Suprapubic skin (tissue), 4 donors: ENCODE results near the gene OXER1. TPM values are rescaled to one million over a fixed set of nuclear protein-coding genes. Genes with fewer than 3 reads are reported as not detected.

Experiments used
- DNase-seq, 2 donors: peaks; one replicate each; pipeline ENCODE4 v3.0.0-alpha.2; 2019; ENCODE audit warnings: low spot score in 2 of 2
- H3K27ac ChIP-seq: fragments of 200-600 bp; sonication (generic); one replicate; pipeline ENCODE4 v1.5.1; 2019
- H3K27me3 ChIP-seq: fragments of 200-600 bp; sonication (generic); one replicate; pipeline ENCODE4 v1.5.1; 2019
- H3K36me3 ChIP-seq: fragments of 200-600 bp; sonication (generic); one replicate; pipeline ENCODE4 v1.5.1; 2019
- H3K4me1 ChIP-seq: fragments of 200-600 bp; sonication (generic); one replicate; pipeline ENCODE4 v1.5.1; 2019
- H3K4me3 ChIP-seq: fragments of 200-600 bp; sonication (generic); one replicate; pipeline ENCODE4 v1.5.1; 2019; ENCODE audit warnings: mild to moderate bottlenecking
- H3K9me3 ChIP-seq: fragments of 200-600 bp; sonication (generic); one replicate; pipeline ENCODE4 v1.5.1; 2019
- EP300 ChIP-seq: sonication (generic); formaldehyde crosslinking; IDR thresholded peaks from one replicate; pipeline ENCODE4 v1.6.1; 2017; ENCODE audit warnings: antibody characterized with exemption
- POLR2A ChIP-seq, 2 donors: fragments of 450-650 bp; IDR thresholded peaks; one replicate each; pipeline ENCODE4 v1.6.1; 2017; ENCODE audit warnings: antibody characterized with exemption in 2 of 2, mild to moderate bottlenecking in 2 of 2, moderate library complexity in 2 of 2
- POLR2AphosphoS5 ChIP-seq, 3 donors: sonication (generic); formaldehyde crosslinking; IDR thresholded peaks; one replicate each; pipeline ENCODE4 v1.6.1; 2017; ENCODE audit warnings: antibody characterized with exemption in 3 of 3
- WGBS: methylation state at CpG from one replicate; pipeline ENCODE4 v1.1.5; 2018; 5-methylcytosine and 5-hydroxymethylcytosine counted together
- total RNA-seq, 4 donors: library from RNA; depleted of rRNA; stranded (reverse); fragments of >200 nt; gene quantifications; one replicate each; pipeline ENCODE4 v1.1.0, GENCODE V29; 2016
- TF ChIP-seq, protein P1 (sequence below), 2 donors: fragments of 200-600 bp in 1 of 2; fragments of 450-650 bp in 1 of 2; sonication (generic) in 1 of 2; IDR thresholded peaks; one replicate each; pipeline ENCODE4 v1.5.1; 2016 to 2019; ENCODE audit warnings: antibody characterized with exemption in 2 of 2, mild to moderate bottlenecking in 1 of 2, moderate library complexity in 1 of 2

The OXER1 gene
- total RNA-seq, 4 donors from 2014 or later = 0.76 to 3.9 (median 2.1) TPM

DNA sequence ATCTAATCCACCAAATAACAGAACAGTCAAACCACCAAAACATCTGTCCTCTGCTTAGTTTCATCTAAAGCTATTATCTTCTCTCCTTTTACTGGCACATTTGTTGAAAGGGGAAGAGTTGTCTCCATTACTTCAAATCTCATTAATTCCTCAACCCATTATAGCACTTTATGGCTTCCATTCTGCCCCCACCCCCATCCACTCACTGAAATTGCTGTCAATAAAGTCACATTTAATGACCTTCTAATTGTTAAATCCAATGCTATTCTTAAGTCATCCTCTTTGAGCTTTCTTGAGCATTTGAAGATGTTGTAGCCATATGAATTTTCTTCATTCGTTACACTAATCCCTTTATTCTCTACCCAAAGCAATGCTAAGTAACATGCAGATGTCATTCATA, 5.2 kb downstream of the OXER1 start:
- DNase-seq = no peak
- H3K36me3 ChIP-seq = peaks cover 2% of the 10 kb centered on the region
- no peaks in the 10 kb centered on the region for H3K9me3 ChIP-seq
- TF ChIP-seq POLR2AphosphoS5 (IDR thresholded peaks at IDR 0.05) (no peak), POLR2A (IDR thresholded peaks at IDR 0.05) (no peak), EP300 (no peak)
- TF ChIP-seq, protein P1, sequence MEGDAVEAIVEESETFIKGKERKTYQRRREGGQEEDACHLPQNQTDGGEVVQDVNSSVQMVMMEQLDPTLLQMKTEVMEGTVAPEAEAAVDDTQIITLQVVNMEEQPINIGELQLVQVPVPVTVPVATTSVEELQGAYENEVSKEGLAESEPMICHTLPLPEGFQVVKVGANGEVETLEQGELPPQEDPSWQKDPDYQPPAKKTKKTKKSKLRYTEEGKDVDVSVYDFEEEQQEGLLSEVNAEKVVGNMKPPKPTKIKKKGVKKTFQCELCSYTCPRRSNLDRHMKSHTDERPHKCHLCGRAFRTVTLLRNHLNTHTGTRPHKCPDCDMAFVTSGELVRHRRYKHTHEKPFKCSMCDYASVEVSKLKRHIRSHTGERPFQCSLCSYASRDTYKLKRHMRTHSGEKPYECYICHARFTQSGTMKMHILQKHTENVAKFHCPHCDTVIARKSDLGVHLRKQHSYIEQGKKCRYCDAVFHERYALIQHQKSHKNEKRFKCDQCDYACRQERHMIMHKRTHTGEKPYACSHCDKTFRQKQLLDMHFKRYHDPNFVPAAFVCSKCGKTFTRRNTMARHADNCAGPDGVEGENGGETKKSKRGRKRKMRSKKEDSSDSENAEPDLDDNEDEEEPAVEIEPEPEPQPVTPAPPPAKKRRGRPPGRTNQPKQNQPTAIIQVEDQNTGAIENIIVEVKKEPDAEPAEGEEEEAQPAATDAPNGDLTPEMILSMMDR (IDR thresholded peaks at IDR 0.05) = no peak
- H3K4me1 ChIP-seq = peaks cover 22% of the 10 kb centered on the region
- WGBS = 94% methylated on average over 1 of the region's 1 CpG
- no peak overlapping the region for H3K27ac ChIP-seq
- H3K4me3 ChIP-seq = no peak overlapping the region
- no peaks in the 10 kb centered on the region for H3K27me3 ChIP-seq

- no peaks in the 10 kb centered on the region for H3K9me3 ChIP-seq
- peaks cover 27% of the 10 kb centered on the region for H3K4me1 ChIP-seq
- TF ChIP-seq POLR2AphosphoS5 (IDR thresholded peaks at IDR 0.05) = no peak
- TF ChIP-seq POLR2A (IDR thresholded peaks at IDR 0.05) = no peak
- no peak for TF ChIP-seq EP300
- TF ChIP-seq, protein P1 (IDR thresholded peaks at IDR 0.05) = no peak
- WGBS = 91% methylated on average over 4 of the region's 4 CpGs
- H3K27me3 ChIP-seq = no peaks in the 10 kb centered on the region
- peaks cover under 1% of the 10 kb centered on the region for H3K36me3 ChIP-seq
- H3K27ac ChIP-seq = no peak overlapping the region
- no peak for DNase-seq
- H3K4me3 ChIP-seq = no peak overlapping the region
These were observed 5.8 kb downstream of the OXER1 start for GRCh38 chr2:42757981-42758740.

- Histone ChIP-seq H3K36me3 (no peaks in the 10 kb centered on the region), H3K9me3 (no peaks in the 10 kb centered on the region), H3K4me1 (peaks cover 34% of the 10 kb centered on the region), H3K27me3 (no peaks in the 10 kb centered on the region), H3K4me3 (no peak overlapping the region), H3K27ac (no peak overlapping the region)
- 90% methylated on average over 6 of the region's 6 CpGs for WGBS
- no peak for TF ChIP-seq POLR2A (IDR thresholded peaks at IDR 0.05)
- no peak for DNase-seq
These were observed 6.9 kb downstream of the OXER1 start for GRCh38 chr2:42756966-42757513.

DNA sequence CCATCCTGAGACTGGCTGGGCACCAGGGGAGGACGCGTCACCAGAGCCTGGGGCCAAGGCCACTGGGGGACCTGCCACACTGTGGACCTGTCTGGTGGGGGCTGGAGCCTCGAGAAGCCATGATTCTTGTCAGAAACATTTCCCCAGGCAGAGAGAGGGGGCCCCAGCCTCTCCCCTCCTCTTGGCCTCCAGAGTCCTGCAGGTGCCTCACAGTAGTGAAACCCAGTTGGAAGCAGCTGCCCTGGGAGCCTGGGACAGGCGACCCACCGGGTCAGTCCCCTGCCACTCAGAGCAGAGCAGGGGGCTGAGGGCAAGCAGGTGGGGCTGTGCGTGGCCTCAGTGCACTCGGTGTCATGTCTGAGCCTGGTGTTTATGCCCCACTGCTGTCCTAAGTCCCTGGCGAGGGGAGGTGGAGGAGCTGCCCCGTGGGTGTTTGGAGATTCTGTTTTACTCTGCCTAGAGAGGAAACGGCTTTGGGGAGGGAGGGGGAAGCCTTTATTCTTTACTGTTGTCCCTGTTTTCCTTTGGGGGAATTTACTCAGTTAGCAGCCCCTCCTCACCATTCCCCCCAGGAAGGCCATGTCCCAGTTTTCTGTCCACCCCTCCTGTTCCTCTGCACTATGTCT, 7.7 kb downstream of the OXER1 start:
- WGBS = 86% methylated on average over 4 of the region's 10 CpGs
- H3K4me3 ChIP-seq = no peak overlapping the region
- peaks cover 34% of the 10 kb centered on the region for H3K4me1 ChIP-seq
- H3K27ac ChIP-seq = no peak overlapping the region
- no peak for DNase-seq
- no peak for TF ChIP-seq POLR2A (IDR thresholded peaks at IDR 0.05)
- TF ChIP-seq EP300 = no peak
- TF ChIP-seq POLR2AphosphoS5 (IDR thresholded peaks at IDR 0.05) = no peak
- TF ChIP-seq, protein P1 (IDR thresholded peaks at IDR 0.05) = no peak
- H3K9me3 ChIP-seq = no peaks in the 10 kb centered on the region
- peaks cover 2% of the 10 kb centered on the region for H3K36me3 ChIP-seq
- H3K27me3 ChIP-seq = no peaks in the 10 kb centered on the region

DNA sequence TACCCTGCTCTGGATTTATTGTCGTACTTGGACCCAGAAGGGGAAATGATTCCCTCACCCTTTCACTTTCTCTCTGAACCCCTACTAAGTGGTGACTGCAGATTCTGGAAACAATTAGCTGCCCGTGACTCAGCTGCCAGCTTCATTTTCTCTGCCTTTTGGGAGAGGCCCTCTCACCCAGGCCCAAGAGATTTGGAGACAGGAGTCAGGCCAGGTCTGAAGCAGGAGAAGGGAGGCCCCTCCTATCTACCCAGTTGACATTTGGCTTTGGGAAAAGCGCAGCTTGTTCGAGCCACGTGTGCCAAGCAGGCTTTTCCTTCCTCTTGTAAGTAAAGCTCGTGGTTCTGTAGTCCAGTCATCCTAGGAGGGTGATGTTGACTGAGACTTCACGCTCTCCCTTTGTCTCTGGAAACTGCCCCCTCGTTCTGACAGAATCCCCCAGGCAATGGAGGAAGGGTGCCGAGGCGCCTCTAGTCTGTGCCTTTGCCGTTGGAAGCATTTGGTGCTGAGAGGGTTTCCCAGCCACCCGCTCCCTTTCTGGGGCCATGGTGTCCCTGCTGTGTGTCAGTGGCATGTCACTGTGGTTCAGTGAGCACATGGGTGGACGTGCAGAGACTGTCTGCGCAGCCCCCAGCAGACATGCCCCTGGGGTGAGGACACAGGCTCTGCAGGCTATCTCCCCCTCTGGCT, 8.6 kb downstream of the OXER1 start:
- peaks cover 2% of the 10 kb centered on the region for H3K36me3 ChIP-seq
- no peaks in the 10 kb centered on the region for H3K9me3 ChIP-seq
- no peaks in the 10 kb centered on the region for H3K27me3 ChIP-seq
- no peak for DNase-seq
- H3K27ac ChIP-seq = peak overlapping the region; percentile 43
- WGBS = 62% methylated on average over 14 of the region's 14 CpGs
- TF ChIP-seq POLR2A (IDR thresholded peaks at IDR 0.05) (no peak), EP300 (no peak), POLR2AphosphoS5 (IDR thresholded peaks at IDR 0.05) (no peak)
- TF ChIP-seq, protein P1 (IDR thresholded peaks at IDR 0.05) = no peak
- H3K4me3 ChIP-seq = no peak overlapping the region
- H3K4me1 ChIP-seq = peaks cover 34% of the 10 kb centered on the region
